ENCODE measurements around the gene PLD5.
"Not testable (repeated sequence)": the region's sequence is repeated elsewhere in the genome, so short reads cannot be mapped to it uniquely, and the experiment has no call there.

Gene PLD5

GRCh38 chr1:242089911-242090310 is 434.6 kb downstream of the PLD5 start:
- Histone ChIP-seq H3K4me3 (ENCODE audit: low read length in 2 of 2) (no peak overlapping the region), H3K9ac (ENCODE audit: low read depth in 1 of 2, low read length in 2 of 2) (no peak overlapping the region), H3K4me1 (ENCODE audit: control insufficient read depth in 2 of 2, insufficient read depth in 2 of 2, low read length in 2 of 2) (no peaks in the 10 kb centered on the region), H3K27me3 (ENCODE audit: control insufficient read depth in 2 of 2, insufficient read depth in 2 of 2, low read length in 2 of 2) (no peaks in the 10 kb centered on the region), H3K27ac (ENCODE audit: low read depth in 2 of 2, low read length in 2 of 2) (no peak overlapping the region), H3K36me3 (ENCODE audit: control insufficient read depth in 2 of 2, insufficient read depth in 2 of 2, low read length in 2 of 2) (no peaks in the 10 kb centered on the region), H3K9me3 (ENCODE audit: control insufficient read depth in 2 of 2, low read length in 2 of 2) (peaks cover 0 to 3% of the 10 kb centered on the region in 2 donors)

GRCh38 chr1:242088875-242089274 is 435.6 kb downstream of the PLD5 start:
- H3K27ac ChIP-seq (ENCODE audit: low read depth in 2 of 2, low read length in 2 of 2) = no peak overlapping the region
- no peaks in the 10 kb centered on the region for H3K27me3 ChIP-seq (ENCODE audit: control insufficient read depth in 2 of 2, insufficient read depth in 2 of 2, low read length in 2 of 2)
- H3K4me1 ChIP-seq (ENCODE audit: control insufficient read depth in 2 of 2, insufficient read depth in 2 of 2, low read length in 2 of 2) = no peaks in the 10 kb centered on the region
- H3K9me3 ChIP-seq (ENCODE audit: control insufficient read depth in 2 of 2, low read length in 2 of 2) = peaks cover 0 to 3% of the 10 kb centered on the region in 2 donors
- H3K4me3 ChIP-seq (ENCODE audit: low read length in 2 of 2) = no peak overlapping the region
- no peak overlapping the region for H3K9ac ChIP-seq (ENCODE audit: low read depth in 1 of 2, low read length in 2 of 2)
- H3K36me3 ChIP-seq (ENCODE audit: control insufficient read depth in 2 of 2, insufficient read depth in 2 of 2, low read length in 2 of 2) = no peaks in the 10 kb centered on the region

GRCh38 chr1:242086706-242087105 is 437.8 kb downstream of the PLD5 start:
- H3K27me3 ChIP-seq (ENCODE audit: control insufficient read depth in 2 of 2, insufficient read depth in 2 of 2, low read length in 2 of 2) = no peaks in the 10 kb centered on the region
- H3K36me3 ChIP-seq (ENCODE audit: control insufficient read depth in 2 of 2, insufficient read depth in 2 of 2, low read length in 2 of 2) = no peaks in the 10 kb centered on the region
- no peaks in the 10 kb centered on the region for H3K4me1 ChIP-seq (ENCODE audit: control insufficient read depth in 2 of 2, insufficient read depth in 2 of 2, low read length in 2 of 2)
- peaks cover 0 to 3% of the 10 kb centered on the region in 2 donors for H3K9me3 ChIP-seq (ENCODE audit: control insufficient read depth in 2 of 2, low read length in 2 of 2)
- H3K27ac ChIP-seq (ENCODE audit: low read depth in 2 of 2, low read length in 2 of 2) = no peak overlapping the region
- H3K9ac ChIP-seq (ENCODE audit: low read depth in 1 of 2, low read length in 2 of 2) = no peak overlapping the region
- no peak overlapping the region for H3K4me3 ChIP-seq (ENCODE audit: low read length in 2 of 2)

GRCh38 chr1:242086093-242086492 is 438.4 kb downstream of the PLD5 start:
- Histone ChIP-seq H3K9ac (ENCODE audit: low read depth in 1 of 2, low read length in 2 of 2) (no peak overlapping the region), H3K9me3 (ENCODE audit: control insufficient read depth in 2 of 2, low read length in 2 of 2) (no peaks in the 10 kb centered on the region), H3K4me1 (ENCODE audit: control insufficient read depth in 2 of 2, insufficient read depth in 2 of 2, low read length in 2 of 2) (no peaks in the 10 kb centered on the region), H3K36me3 (ENCODE audit: control insufficient read depth in 2 of 2, insufficient read depth in 2 of 2, low read length in 2 of 2) (no peaks in the 10 kb centered on the region), H3K4me3 (ENCODE audit: low read length in 2 of 2) (no peak overlapping the region), H3K27me3 (ENCODE audit: control insufficient read depth in 2 of 2, insufficient read depth in 2 of 2, low read length in 2 of 2) (no peaks in the 10 kb centered on the region), H3K27ac (ENCODE audit: low read depth in 2 of 2, low read length in 2 of 2) (no peak overlapping the region)

- H3K27ac ChIP-seq (ENCODE audit: low read depth in 2 of 2, low read length in 2 of 2) = no peak overlapping the region
- H3K4me3 ChIP-seq (ENCODE audit: low read length in 2 of 2) = no peak overlapping the region
- H3K9me3 ChIP-seq (ENCODE audit: control insufficient read depth in 2 of 2, low read length in 2 of 2) = no peaks in the 10 kb centered on the region
- no peaks in the 10 kb centered on the region for H3K27me3 ChIP-seq (ENCODE audit: control insufficient read depth in 2 of 2, insufficient read depth in 2 of 2, low read length in 2 of 2)
- H3K36me3 ChIP-seq (ENCODE audit: control insufficient read depth in 2 of 2, insufficient read depth in 2 of 2, low read length in 2 of 2) = no peaks in the 10 kb centered on the region
- H3K4me1 ChIP-seq (ENCODE audit: control insufficient read depth in 2 of 2, insufficient read depth in 2 of 2, low read length in 2 of 2) = no peaks in the 10 kb centered on the region
- H3K9ac ChIP-seq (ENCODE audit: low read depth in 1 of 2, low read length in 2 of 2) = no peak overlapping the region
Observed at GRCh38 chr1:242083742-242084141, 440.8 kb downstream of the PLD5 start.

GRCh38 chr1:242081446-242081845 is 443.1 kb downstream of the PLD5 start:
- no peak overlapping the region for H3K4me3 ChIP-seq (ENCODE audit: low read length in 2 of 2)
- no peaks in the 10 kb centered on the region for H3K27me3 ChIP-seq (ENCODE audit: control insufficient read depth in 2 of 2, insufficient read depth in 2 of 2, low read length in 2 of 2)
- no peaks in the 10 kb centered on the region for H3K36me3 ChIP-seq (ENCODE audit: control insufficient read depth in 2 of 2, insufficient read depth in 2 of 2, low read length in 2 of 2)
- no peaks in the 10 kb centered on the region for H3K9me3 ChIP-seq (ENCODE audit: control insufficient read depth in 2 of 2, low read length in 2 of 2)
- no peak overlapping the region for H3K9ac ChIP-seq (ENCODE audit: low read depth in 1 of 2, low read length in 2 of 2)
- H3K27ac ChIP-seq (ENCODE audit: low read depth in 2 of 2, low read length in 2 of 2) = no peak overlapping the region
- no peaks in the 10 kb centered on the region for H3K4me1 ChIP-seq (ENCODE audit: control insufficient read depth in 2 of 2, insufficient read depth in 2 of 2, low read length in 2 of 2)

- no peaks in the 10 kb centered on the region for H3K27me3 ChIP-seq (ENCODE audit: control insufficient read depth in 2 of 2, insufficient read depth in 2 of 2, low read length in 2 of 2)
- H3K9me3 ChIP-seq (ENCODE audit: control insufficient read depth in 2 of 2, low read length in 2 of 2) = no peaks in the 10 kb centered on the region
- no peak overlapping the region for H3K4me3 ChIP-seq (ENCODE audit: low read length in 2 of 2)
- H3K27ac ChIP-seq (ENCODE audit: low read depth in 2 of 2, low read length in 2 of 2) = no peak overlapping the region
- no peak overlapping the region for H3K9ac ChIP-seq (ENCODE audit: low read depth in 1 of 2, low read length in 2 of 2)
- H3K36me3 ChIP-seq (ENCODE audit: control insufficient read depth in 2 of 2, insufficient read depth in 2 of 2, low read length in 2 of 2) = no peaks in the 10 kb centered on the region
- H3K4me1 ChIP-seq (ENCODE audit: control insufficient read depth in 2 of 2, insufficient read depth in 2 of 2, low read length in 2 of 2) = no peaks in the 10 kb centered on the region
Observed at GRCh38 chr1:242065813-242066212, 458.7 kb downstream of the PLD5 start.

GRCh38 chr1:242062271-242062670 is 462.2 kb downstream of the PLD5 start:
- H3K27me3 ChIP-seq (ENCODE audit: control insufficient read depth in 2 of 2, insufficient read depth in 2 of 2, low read length in 2 of 2) = no peaks in the 10 kb centered on the region
- H3K4me1 ChIP-seq (ENCODE audit: control insufficient read depth in 2 of 2, insufficient read depth in 2 of 2, low read length in 2 of 2) = no peaks in the 10 kb centered on the region
- no peaks in the 10 kb centered on the region for H3K9me3 ChIP-seq (ENCODE audit: control insufficient read depth in 2 of 2, low read length in 2 of 2)
- no peak overlapping the region for H3K9ac ChIP-seq (ENCODE audit: low read depth in 1 of 2, low read length in 2 of 2)
- H3K4me3 ChIP-seq (ENCODE audit: low read length in 2 of 2) = no peak overlapping the region
- no peak overlapping the region for H3K27ac ChIP-seq (ENCODE audit: low read depth in 2 of 2, low read length in 2 of 2)
- H3K36me3 ChIP-seq (ENCODE audit: control insufficient read depth in 2 of 2, insufficient read depth in 2 of 2, low read length in 2 of 2) = no peaks in the 10 kb centered on the region

GRCh38 chr1:242059976-242060375 is 464.5 kb downstream of the PLD5 start:
- Histone ChIP-seq H3K9me3 (ENCODE audit: control insufficient read depth in 2 of 2, low read length in 2 of 2) (no peaks in the 10 kb centered on the region), H3K27me3 (ENCODE audit: control insufficient read depth in 2 of 2, insufficient read depth in 2 of 2, low read length in 2 of 2) (no peaks in the 10 kb centered on the region), H3K36me3 (ENCODE audit: control insufficient read depth in 2 of 2, insufficient read depth in 2 of 2, low read length in 2 of 2) (no peaks in the 10 kb centered on the region), H3K9ac (ENCODE audit: low read depth in 1 of 2, low read length in 2 of 2) (no peak overlapping the region), H3K4me3 (ENCODE audit: low read length in 2 of 2) (no peak overlapping the region), H3K27ac (ENCODE audit: low read depth in 2 of 2, low read length in 2 of 2) (no peak overlapping the region), H3K4me1 (ENCODE audit: control insufficient read depth in 2 of 2, insufficient read depth in 2 of 2, low read length in 2 of 2) (no peaks in the 10 kb centered on the region)

- H3K27me3 ChIP-seq (ENCODE audit: control insufficient read depth in 2 of 2, insufficient read depth in 2 of 2, low read length in 2 of 2); H3K4me3 ChIP-seq (ENCODE audit: low read length in 2 of 2); H3K9me3 ChIP-seq (ENCODE audit: control insufficient read depth in 2 of 2, low read length in 2 of 2); H3K36me3 ChIP-seq (ENCODE audit: control insufficient read depth in 2 of 2, insufficient read depth in 2 of 2, low read length in 2 of 2); H3K4me1 ChIP-seq (ENCODE audit: control insufficient read depth in 2 of 2, insufficient read depth in 2 of 2, low read length in 2 of 2); H3K9ac ChIP-seq (ENCODE audit: low read depth in 1 of 2, low read length in 2 of 2); H3K27ac ChIP-seq (ENCODE audit: low read depth in 2 of 2, low read length in 2 of 2): not testable (repeated sequence)
Observed at GRCh38 chr1:242058582-242058981, 465.9 kb downstream of the PLD5 start.

GRCh38 chr1:242058181-242058580 is 466.3 kb downstream of the PLD5 start:
- not testable (repeated sequence) for H3K27me3 ChIP-seq (ENCODE audit: control insufficient read depth in 2 of 2, insufficient read depth in 2 of 2, low read length in 2 of 2); H3K9ac ChIP-seq (ENCODE audit: low read depth in 1 of 2, low read length in 2 of 2)

More at GRCh38 chr1:242058181-242058580, 466.3 kb downstream of the PLD5 start:
- H3K4me3 ChIP-seq (ENCODE audit: low read length in 2 of 2); H3K4me1 ChIP-seq (ENCODE audit: control insufficient read depth in 2 of 2, insufficient read depth in 2 of 2, low read length in 2 of 2); H3K27ac ChIP-seq (ENCODE audit: low read depth in 2 of 2, low read length in 2 of 2); H3K36me3 ChIP-seq (ENCODE audit: control insufficient read depth in 2 of 2, insufficient read depth in 2 of 2, low read length in 2 of 2); H3K9me3 ChIP-seq (ENCODE audit: control insufficient read depth in 2 of 2, low read length in 2 of 2): not testable (repeated sequence)

Measured in mucosa of rectum (tissue), 2 donors.